ENCODE measurements around the gene IL1R1. TPM values are rescaled to one million over a fixed set of nuclear protein-coding genes. Genes with fewer than 3 reads are reported as not detected.

Gene IL1R1
- total and polyA plus RNA-seq, 2 of the 4 experiments (the other 2 are of a cell fraction): 6.5 to 13.8 TPM

DNA sequence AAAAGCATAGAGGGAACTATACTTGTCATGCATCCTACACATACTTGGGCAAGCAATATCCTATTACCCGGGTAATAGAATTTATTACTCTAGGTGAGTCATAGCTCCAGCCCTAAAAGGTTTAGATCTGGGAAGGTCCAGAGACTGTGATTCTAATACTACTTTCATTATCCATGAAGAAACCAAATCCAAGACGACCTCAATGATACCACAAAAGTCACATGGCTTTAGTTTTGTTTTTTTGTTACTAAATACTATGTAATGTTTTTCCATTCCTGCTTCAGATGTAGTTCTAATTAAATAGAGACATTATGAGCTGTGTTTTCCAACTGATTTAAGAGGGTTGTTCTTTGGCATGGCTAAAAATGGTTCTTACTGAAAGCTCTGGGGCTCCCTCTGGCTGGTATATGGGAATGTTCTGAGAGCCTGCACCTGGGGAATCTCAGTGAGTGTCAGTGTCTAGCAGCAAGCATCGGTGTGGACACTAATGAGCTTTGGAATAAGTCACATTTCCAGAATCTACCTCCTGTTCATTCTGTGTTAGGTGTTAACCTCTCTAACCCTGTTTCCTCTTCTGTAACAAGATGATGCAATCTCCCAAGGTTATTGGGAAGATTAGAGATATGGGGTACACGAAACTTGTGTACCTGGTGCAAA lies 23.8 kb downstream of the IL1R1 start:
- in situ Hi-C loops (cut with MboI; ENCODE audit: low sequenced_read_pairs) (no loop called here), dilution Hi-C loops (cut with HindIII; ENCODE audit: low sequenced_read_pairs, unreplicated experiment) (loop anchor here (25.0 kb wide), 1 partner anchor 154 kb away; no protein-coding TSS in a partner anchor), intact Hi-C loops (cut with micrococcal nuclease) (loop anchor here (1.0 to 10.0 kb wide), 3 partner anchors 71 to 188 kb away; partner anchors contain the start of gene IL18R1)
- Histone ChIP-seq H2AK9ac (replicated peaks; ENCODE audit: low read depth, low read length, poor library complexity) (no peak overlapping the region), H3K9me1 (ENCODE audit: insufficient read depth, low read length) (peaks cover 3% of the 10 kb centered on the region), H2BK5ac (ENCODE audit: low read depth, low read length, poor library complexity, severe bottlenecking) (peak overlapping the region; percentile 45), H3K14ac (replicated peaks; ENCODE audit: low read depth, low read length) (no peak overlapping the region; the same call in 1 of the 2 replicates), H3K9me3 (ENCODE audit: control insufficient read depth, insufficient read depth, low read length) (no peaks in the 10 kb centered on the region), H3K23ac (ENCODE audit: low read depth, low read length) (no peak overlapping the region), H4K91ac (ENCODE audit: insufficient read depth, low read depth, low read length) (peak overlapping the region; percentile 23; the same call in 1 of the 2 replicates), H3K27ac (ENCODE audit: insufficient read depth, low read length) (no peak overlapping the region), H4K8ac (ENCODE audit: low read depth in 2 of 2, low read length in 2 of 2) (no peak overlapping the region), H2BK15ac (ENCODE audit: low read depth, low read length) (0 out of 3 replicates have a peak overlapping the region, but pooled peaks have one; percentile 5), H2AFZ (replicated peaks; ENCODE audit: low read length, poor library complexity) (no peak overlapping the region), H3K4me3 (ENCODE audit: insufficient read depth, low read depth, low read length) (no peak overlapping the region), H3K56ac (ENCODE audit: extremely low read depth, insufficient read depth, low read length) (no peak overlapping the region), H2BK20ac (ENCODE audit: low read depth, low read length) (no peak overlapping the region; the same call in 1 of the 2 replicates), H3K18ac (ENCODE audit: low read depth, low read length) (peak overlapping the region; percentile 43), H4K20me1 (ENCODE audit: insufficient read depth, low read length) (no peaks in the 10 kb centered on the region), H3K36me3 (ENCODE audit: control insufficient read depth, insufficient read depth, low read length) (peaks cover 30% of the 10 kb centered on the region), H2AK5ac (ENCODE audit: low read depth, low read length) (no peak overlapping the region), H2BK120ac (ENCODE audit: low read depth, low read length) (peak overlapping the region; percentile 65; the same call in 1 of the 2 replicates), H3K4ac (ENCODE audit: low read depth, low read length) (peak overlapping the region; percentile 51; the same call in 1 of the 2 replicates), H3K4me2 (ENCODE audit: low read depth, low read length) (peak overlapping the region; percentile 66), H3K27me3 (ENCODE audit: control insufficient read depth, insufficient read depth, low read length) (no peaks in the 10 kb centered on the region), H3K4me1 (ENCODE audit: control insufficient read depth, insufficient read depth, low read length) (peaks cover 4% of the 10 kb centered on the region; the same call in 1 of the 2 replicates), H3K9ac (ENCODE audit: low read depth, low read length) (no peak overlapping the region), H4K5ac (ENCODE audit: low read depth, low read length) (no peak overlapping the region; the same call in 1 of the 2 replicates), H3K79me1 (ENCODE audit: low read depth in 1 of 2, low read length in 2 of 2) (peaks cover 0 to 6% of the 10 kb centered on the region in 2 experiments; a peak in 3 of 4 replicates)
- ChIA-PET POLR2A (ENCODE audit: unreplicated experiment) (no interaction called here), CTCF (interaction anchor here (0.6 to 2.3 kb wide), 11 partner anchors 10 to 162 kb away, joined by 3 to 22 read pairs (median 4); partner anchors contain the start of gene IL1R1)
- no TSS peak for BruUV-seq (replicated peaks)
- ATAC-seq (ENCODE audit: low read depth) (peak; percentile 85), DNase-seq (peak; percentile 69)
- WGBS, 2 experiments (ENCODE audit: extremely low coverage in 2 of 2, insufficient read length in 1 of 2): no CpG with 5 or more reads among the region's 4 CpGs
- no peak for TF ChIP-seq MAZ (IDR thresholded peaks at IDR 0.05; ENCODE audit: borderline replicate concordance, low read depth, low read length)
- no peak for TF ChIP-seq CHD1 (IDR thresholded peaks at IDR 0.05; ENCODE audit: low read depth, low read length)
- no peak for TF ChIP-seq RFX5 (IDR thresholded peaks at IDR 0.05; ENCODE audit: low read depth, low read length)
- TF ChIP-seq, protein P1, sequence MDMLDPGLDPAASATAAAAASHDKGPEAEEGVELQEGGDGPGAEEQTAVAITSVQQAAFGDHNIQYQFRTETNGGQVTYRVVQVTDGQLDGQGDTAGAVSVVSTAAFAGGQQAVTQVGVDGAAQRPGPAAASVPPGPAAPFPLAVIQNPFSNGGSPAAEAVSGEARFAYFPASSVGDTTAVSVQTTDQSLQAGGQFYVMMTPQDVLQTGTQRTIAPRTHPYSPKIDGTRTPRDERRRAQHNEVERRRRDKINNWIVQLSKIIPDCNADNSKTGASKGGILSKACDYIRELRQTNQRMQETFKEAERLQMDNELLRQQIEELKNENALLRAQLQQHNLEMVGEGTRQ (IDR thresholded peaks at IDR 0.05; ENCODE audit: low read depth, low read length): 0 out of 2 replicates have a peak, but pooled peaks have one; percentile 20
- peak; percentile 75 for TF ChIP-seq RAD21 (IDR thresholded peaks at IDR 0.05; ENCODE audit: low read length)
- no peak for TF ChIP-seq NFE2L2 (IDR thresholded peaks at IDR 0.05; ENCODE audit: low read depth, low read length)
- TF ChIP-seq, protein P2, sequence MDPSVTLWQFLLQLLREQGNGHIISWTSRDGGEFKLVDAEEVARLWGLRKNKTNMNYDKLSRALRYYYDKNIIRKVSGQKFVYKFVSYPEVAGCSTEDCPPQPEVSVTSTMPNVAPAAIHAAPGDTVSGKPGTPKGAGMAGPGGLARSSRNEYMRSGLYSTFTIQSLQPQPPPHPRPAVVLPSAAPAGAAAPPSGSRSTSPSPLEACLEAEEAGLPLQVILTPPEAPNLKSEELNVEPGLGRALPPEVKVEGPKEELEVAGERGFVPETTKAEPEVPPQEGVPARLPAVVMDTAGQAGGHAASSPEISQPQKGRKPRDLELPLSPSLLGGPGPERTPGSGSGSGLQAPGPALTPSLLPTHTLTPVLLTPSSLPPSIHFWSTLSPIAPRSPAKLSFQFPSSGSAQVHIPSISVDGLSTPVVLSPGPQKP (IDR thresholded peaks at IDR 0.05; ENCODE audit: borderline replicate concordance, low read depth, low read length): no peak
- TF ChIP-seq POLR2A (IDR thresholded peaks at IDR 0.05; ENCODE audit: low read depth, low read length): 0 out of 2 replicates have a peak, but pooled peaks have one; percentile 24
- no peak for TF ChIP-seq MAFK (IDR thresholded peaks at IDR 0.05; ENCODE audit: low read depth, low read length)
- peak; percentile 79 for TF ChIP-seq CEBPB (IDR thresholded peaks at IDR 0.05; ENCODE audit: low read depth, low read length)
- peak; percentile 37; the same call in 1 of the 2 replicates for TF ChIP-seq FOS (IDR thresholded peaks at IDR 0.05; ENCODE audit: low read depth, low read length)
- TF ChIP-seq BHLHE40 (IDR thresholded peaks at IDR 0.05; ENCODE audit: low read depth, low read length): no peak
- TF ChIP-seq MXI1 (IDR thresholded peaks at IDR 0.05; ENCODE audit: borderline replicate concordance, low read depth, low read length): no peak
- no peak for TF ChIP-seq RCOR1 (IDR thresholded peaks at IDR 0.05; ENCODE audit: insufficient replicate concordance, low read length)

Data from IMR-90 (cell line).